ENCODE data around the gene UGT1A5. TPM values are rescaled to one million over a fixed set of nuclear protein-coding genes. Genes with fewer than 3 reads are reported as not detected.

Gene UGT1A5
- total RNA-seq, 1 donor from 2014 or later, result not detected

- H3K27me3 Mint-ChIP-seq (ENCODE audit: insufficient read depth, low read depth), result peaks cover 2% of the 10 kb centered on the region
- no peaks in the 10 kb centered on the region for H3K9me3 ChIP-seq (ENCODE audit: low read depth)
- no peak for DNase-seq (ENCODE audit: low spot score)
- no peaks in the 10 kb centered on the region for H3K36me3 ChIP-seq
- no peak overlapping the region for H3K27ac ChIP-seq
- H2AFZ ChIP-seq (replicated peaks), result no peak overlapping the region
- no peaks in the 10 kb centered on the region for H3K36me3 Mint-ChIP-seq
- no peaks in the 10 kb centered on the region for H3K27me3 ChIP-seq
- no peak for TF ChIP-seq EZH2phosphoT487 (IDR thresholded peaks at IDR 0.05)
- TF ChIP-seq CTCF (IDR thresholded peaks at IDR 0.05), result no peak
- no peak for TF ChIP-seq EZH2 (IDR thresholded peaks at IDR 0.05)
- no peaks in the 10 kb centered on the region for H3K4me1 ChIP-seq
- H3K4me3 Mint-ChIP-seq, result no peak overlapping the region
- H3K79me2 ChIP-seq (ENCODE audit: low read depth), result no peaks in the 10 kb centered on the region
- no peak overlapping the region for H3K27ac Mint-ChIP-seq
- no peak overlapping the region for H3K9ac ChIP-seq
- H3K9me3 Mint-ChIP-seq, result no peaks in the 10 kb centered on the region
- no peaks in the 10 kb centered on the region for H3K4me1 Mint-ChIP-seq
- no peaks in the 10 kb centered on the region for H4K20me1 ChIP-seq (ENCODE audit: low read depth)
- H3K4me3 ChIP-seq, result no peak overlapping the region
- H3K4me2 ChIP-seq, result no peak overlapping the region
- no peaks in the 10 kb centered on the region for H3F3A ChIP-seq (ENCODE audit: low read depth)
Measured at GRCh38 chr2:233674314-233674713, 38.4 kb upstream of the UGT1A5 start.

GRCh38 chr2:233674995-233675394, 37.7 kb upstream of the UGT1A5 start:
- peaks cover 2% of the 10 kb centered on the region for H3K27me3 Mint-ChIP-seq (ENCODE audit: insufficient read depth, low read depth)
- no peak overlapping the region for H2AFZ ChIP-seq (replicated peaks)
- TF ChIP-seq CTCF (IDR thresholded peaks at IDR 0.05), result peak; percentile 21
- no peak for TF ChIP-seq EZH2 (IDR thresholded peaks at IDR 0.05)
- TF ChIP-seq EZH2phosphoT487 (IDR thresholded peaks at IDR 0.05), result no peak
- H3K36me3 ChIP-seq, result no peaks in the 10 kb centered on the region
- H3K36me3 Mint-ChIP-seq, result no peaks in the 10 kb centered on the region
- H3K4me1 Mint-ChIP-seq, result no peaks in the 10 kb centered on the region
- H3K4me3 ChIP-seq, result no peak overlapping the region
- peak overlapping the region; percentile 2 for H3K27ac Mint-ChIP-seq
- H3K4me1 ChIP-seq, result no peaks in the 10 kb centered on the region
- H3K4me3 Mint-ChIP-seq, result no peak overlapping the region
- no peaks in the 10 kb centered on the region for H3F3A ChIP-seq (ENCODE audit: low read depth)
- no peak for DNase-seq (ENCODE audit: low spot score)
- H3K79me2 ChIP-seq (ENCODE audit: low read depth), result no peaks in the 10 kb centered on the region
- no peaks in the 10 kb centered on the region for H3K27me3 ChIP-seq
- no peak overlapping the region for H3K27ac ChIP-seq
- no peaks in the 10 kb centered on the region for H4K20me1 ChIP-seq (ENCODE audit: low read depth)
- H3K9me3 Mint-ChIP-seq, result no peaks in the 10 kb centered on the region
- no peaks in the 10 kb centered on the region for H3K9me3 ChIP-seq (ENCODE audit: low read depth)
- H3K4me2 ChIP-seq, result no peak overlapping the region
- H3K9ac ChIP-seq, result no peak overlapping the region

GRCh38 chr2:233676046-233676445, 36.7 kb upstream of the UGT1A5 start:
- Mint-ChIP-seq H3K4me3 (no peak overlapping the region), H3K27ac (no peak overlapping the region), H3K4me1 (no peaks in the 10 kb centered on the region), H3K36me3 (no peaks in the 10 kb centered on the region), H3K9me3 (no peaks in the 10 kb centered on the region), H3K27me3 (ENCODE audit: insufficient read depth, low read depth) (peaks cover 2% of the 10 kb centered on the region)
- no peaks in the 10 kb centered on the region for H4K20me1 ChIP-seq (ENCODE audit: low read depth)
- H3K4me2 ChIP-seq, result no peak overlapping the region
- DNase-seq (ENCODE audit: low spot score), result no peak
- H3K27ac ChIP-seq, result no peak overlapping the region
- no peaks in the 10 kb centered on the region for H3K27me3 ChIP-seq
- H2AFZ ChIP-seq (replicated peaks), result no peak overlapping the region
- no peaks in the 10 kb centered on the region for H3F3A ChIP-seq (ENCODE audit: low read depth)
- H3K36me3 ChIP-seq, result no peaks in the 10 kb centered on the region
- TF ChIP-seq EZH2phosphoT487 (IDR thresholded peaks at IDR 0.05) (no peak), CTCF (IDR thresholded peaks at IDR 0.05) (no peak), EZH2 (IDR thresholded peaks at IDR 0.05) (no peak)
- H3K79me2 ChIP-seq (ENCODE audit: low read depth), result no peaks in the 10 kb centered on the region
- H3K9me3 ChIP-seq (ENCODE audit: low read depth), result no peaks in the 10 kb centered on the region
- no peaks in the 10 kb centered on the region for H3K4me1 ChIP-seq
- no peak overlapping the region for H3K4me3 ChIP-seq
- no peak overlapping the region for H3K9ac ChIP-seq

Measured in neural progenitor cell (in vitro differentiated cells).